ENCODE data around the gene PLAC9. TPM values are rescaled to one million over a fixed set of nuclear protein-coding genes. Genes with fewer than 3 reads are reported as not detected.

The PLAC9 gene
- total RNA-seq, 5 donors from 2014 or later (not counting 1 experiment from before 2014, with no cell fraction given), result not detected

DNA sequence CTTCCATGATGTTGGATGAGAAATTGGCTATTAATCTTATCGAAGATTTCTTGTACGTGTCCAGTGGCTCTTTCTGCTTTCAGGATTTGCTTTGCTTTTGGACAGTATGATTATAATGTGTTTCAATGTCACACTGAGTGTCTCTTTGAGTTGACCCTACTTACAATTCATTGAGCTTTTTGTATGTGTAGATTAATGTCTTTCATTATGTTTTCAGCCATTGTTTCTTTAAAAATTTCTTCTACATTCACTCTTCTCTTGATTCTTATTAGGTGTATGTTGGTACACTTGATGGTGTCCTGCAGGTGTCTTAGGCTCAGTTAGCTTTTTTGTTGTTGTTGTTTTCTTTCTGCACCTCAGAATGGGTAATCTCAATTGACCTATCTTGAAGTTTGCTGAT is 16.6 kb downstream of the PLAC9 start:
- Mint-ChIP-seq H3K36me3 (peaks cover 54% of the 10 kb centered on the region), H3K27me3 (no peaks in the 10 kb centered on the region), H3K4me3 (no peak overlapping the region), H3K27ac (peak overlapping the region in 1 of 2 donors; percentile 64), H3K9me3 (peaks cover 3 to 16% (median 14%) of the 10 kb centered on the region in 3 donors), H3K4me1 (peaks cover 14 to 19% (median 17%) of the 10 kb centered on the region in 3 donors)
- WGBS (ENCODE audit: insufficient coverage), result no CpG with 5 or more reads among the region's 2 CpGs
- Histone ChIP-seq H3K27me3 (replicated peaks in 1 of 2; ENCODE audit: control insufficient read depth in 2 of 2, extremely low read depth in 1 of 2, insufficient read depth in 2 of 2, low read length in 1 of 2) (no peaks in the 10 kb centered on the region), H3K4me1 (ENCODE audit: control insufficient read depth in 1 of 2, extremely low read depth in 1 of 2, insufficient read depth in 2 of 2, low read length in 2 of 2) (peaks cover 1 to 10% of the 10 kb centered on the region in 2 experiments), H3K36me3 (ENCODE audit: control insufficient read depth in 2 of 2, extremely low read depth in 1 of 2, insufficient read depth in 1 of 2, low read length in 1 of 2) (peaks cover 3 to 48% of the 10 kb centered on the region in 2 donors), H3K27ac (ENCODE audit: low read length) (no peak overlapping the region), H3K9me3 (no peaks in the 10 kb centered on the region), H3K4me3 (ENCODE audit: control insufficient read depth in 1 of 2, extremely low read depth in 1 of 2, low read length in 1 of 2) (no peak overlapping the region)
- ATAC-seq (replicated peaks in 1 of 4), result no peak
- ChIA-PET POLR2A (no interaction called here), CTCF (interaction anchor here in 1 of 2 donors (0.6 kb wide), 1 partner anchor 74 kb away, joined by 3 read pairs; no protein-coding TSS in a partner anchor)
- no peak for DNase-seq

DNA sequence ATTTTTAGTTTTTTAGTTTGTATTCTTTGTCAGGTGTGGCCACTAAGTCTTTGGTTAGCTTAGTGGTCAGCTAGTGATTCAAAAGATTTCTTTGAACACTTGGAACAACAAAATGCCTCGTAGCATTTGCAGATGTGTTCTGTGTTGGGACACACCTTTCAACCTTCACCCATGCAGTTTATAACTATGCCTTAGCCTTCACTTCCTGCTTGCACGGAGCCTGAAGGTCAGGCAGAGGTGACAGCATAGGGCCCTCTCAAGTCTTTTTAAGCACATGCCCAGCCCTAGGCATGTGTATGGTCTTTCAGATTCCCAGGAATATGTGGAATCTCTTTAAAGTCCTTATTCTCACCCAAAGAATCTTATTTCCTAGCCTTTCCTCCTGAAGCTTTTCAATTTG is 17.6 kb downstream of the PLAC9 start:
- no peaks in the 10 kb centered on the region for H3K4me1 ChIP-seq (ENCODE audit: control insufficient read depth in 1 of 2, extremely low read depth in 1 of 2, insufficient read depth in 2 of 2, low read length in 2 of 2)
- H3K4me3 ChIP-seq (ENCODE audit: control insufficient read depth in 1 of 2, extremely low read depth in 1 of 2, low read length in 1 of 2), result no peak overlapping the region
- DNase-seq (no peak), ATAC-seq (replicated peaks in 1 of 4) (no peak)
- Mint-ChIP-seq H3K27me3 (no peaks in the 10 kb centered on the region), H3K4me1 (peaks cover 6 to 11% (median 7%) of the 10 kb centered on the region in 3 donors), H3K9me3 (peaks cover 3 to 16% (median 14%) of the 10 kb centered on the region in 3 donors), H3K4me3 (no peak overlapping the region), H3K36me3 (peaks cover 63% of the 10 kb centered on the region), H3K27ac (peak overlapping the region; percentile 43 to 56)
- H3K36me3 ChIP-seq (ENCODE audit: control insufficient read depth in 2 of 2, extremely low read depth in 1 of 2, insufficient read depth in 1 of 2, low read length in 1 of 2), result peaks cover 9 to 58% of the 10 kb centered on the region in 2 donors
- no peaks in the 10 kb centered on the region for H3K27me3 ChIP-seq (replicated peaks in 1 of 2; ENCODE audit: control insufficient read depth in 2 of 2, extremely low read depth in 1 of 2, insufficient read depth in 2 of 2, low read length in 1 of 2)
- WGBS (ENCODE audit: insufficient coverage), result no CpG with 5 or more reads among the region's 2 CpGs
- H3K9me3 ChIP-seq, result no peaks in the 10 kb centered on the region
- ChIA-PET POLR2A (interaction anchor here in 1 of 2 donors (0.6 kb wide), 1 partner anchor 34 kb away, joined by 3 read pairs; no protein-coding TSS in a partner anchor), CTCF (interaction anchor here (0.6 kb wide), 2 partner anchors 89 to 1196 kb away, joined by 3 to 5 read pairs; no protein-coding TSS in a partner anchor)
- no peak overlapping the region for H3K27ac ChIP-seq (ENCODE audit: low read length)

DNA sequence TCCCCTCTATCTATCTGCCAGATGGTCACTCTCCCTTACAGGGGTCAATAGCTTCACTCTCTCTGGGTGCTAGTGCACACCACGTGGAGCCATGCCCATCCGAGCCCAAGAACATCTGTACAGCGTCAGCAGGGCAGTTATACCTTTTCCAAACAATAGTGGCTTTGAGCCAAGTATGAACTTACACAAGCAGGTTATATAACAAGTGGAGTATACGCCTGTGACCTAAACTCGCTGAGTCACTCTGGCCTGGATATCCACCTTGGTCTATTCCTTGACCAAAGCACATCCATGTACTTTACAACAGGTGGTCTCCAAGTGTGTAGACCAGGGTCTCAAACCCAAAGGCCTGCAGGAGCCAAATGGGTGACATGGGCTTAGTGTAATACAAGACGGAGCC is 20.3 kb downstream of the PLAC9 start:
- H3K4me3 ChIP-seq (ENCODE audit: control insufficient read depth in 1 of 2, extremely low read depth in 1 of 2, low read length in 1 of 2), result no peak overlapping the region
- H3K4me3 Mint-ChIP-seq, result no peak overlapping the region
- peaks cover 0 to 5% (median 0%) of the 10 kb centered on the region in 3 donors for H3K4me1 Mint-ChIP-seq
- no peaks in the 10 kb centered on the region for H3K4me1 ChIP-seq (ENCODE audit: control insufficient read depth in 1 of 2, extremely low read depth in 1 of 2, insufficient read depth in 2 of 2, low read length in 2 of 2)
- H3K9me3 ChIP-seq, result no peaks in the 10 kb centered on the region
- peaks cover 3 to 16% (median 14%) of the 10 kb centered on the region in 3 donors for H3K9me3 Mint-ChIP-seq
- peaks cover 89% of the 10 kb centered on the region for H3K36me3 Mint-ChIP-seq
- ATAC-seq (replicated peaks in 1 of 4) (no peak), DNase-seq (no peak)
- WGBS (ENCODE audit: insufficient coverage), result 100% methylated on average over 3 of the region's 6 CpGs
- H3K27me3 ChIP-seq (replicated peaks in 1 of 2; ENCODE audit: control insufficient read depth in 2 of 2, extremely low read depth in 1 of 2, insufficient read depth in 2 of 2, low read length in 1 of 2), result no peaks in the 10 kb centered on the region
- no peaks in the 10 kb centered on the region for H3K27me3 Mint-ChIP-seq
- ChIA-PET POLR2A (no interaction called here), CTCF (interaction anchor here in 1 of 2 donors (0.9 kb wide), 1 partner anchor 9 kb away, joined by 3 read pairs; no protein-coding TSS in a partner anchor)
- H3K36me3 ChIP-seq (ENCODE audit: control insufficient read depth in 2 of 2, extremely low read depth in 1 of 2, insufficient read depth in 1 of 2, low read length in 1 of 2), result peaks cover 15 to 84% of the 10 kb centered on the region in 2 donors
- H3K27ac Mint-ChIP-seq, result peak overlapping the region; percentile 28 to 72
- H3K27ac ChIP-seq (ENCODE audit: low read length), result no peak overlapping the region

DNA sequence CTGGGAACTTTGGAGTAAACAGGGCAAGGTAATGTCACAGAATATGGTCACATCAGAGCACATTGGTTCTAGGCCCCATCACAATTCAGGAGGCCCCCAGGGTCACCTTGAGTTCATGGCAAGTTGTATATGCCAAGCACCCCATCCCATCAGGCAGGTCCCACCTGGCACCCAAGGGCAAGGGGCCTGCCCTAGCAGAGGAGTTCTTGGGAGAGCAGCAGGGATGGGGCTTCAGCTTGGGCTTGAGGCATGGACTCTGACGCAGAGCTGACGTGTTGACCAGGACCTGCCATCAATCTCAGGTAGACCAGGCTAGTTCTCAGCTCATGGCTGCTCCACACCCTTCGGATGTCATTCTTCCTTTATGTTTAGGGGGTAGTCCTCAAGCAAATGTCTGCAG is 20.9 kb downstream of the PLAC9 start:
- Histone ChIP-seq H3K27ac (ENCODE audit: low read length) (no peak overlapping the region), H3K9me3 (no peaks in the 10 kb centered on the region), H3K27me3 (replicated peaks in 1 of 2; ENCODE audit: control insufficient read depth in 2 of 2, extremely low read depth in 1 of 2, insufficient read depth in 2 of 2, low read length in 1 of 2) (no peaks in the 10 kb centered on the region), H3K36me3 (ENCODE audit: control insufficient read depth in 2 of 2, extremely low read depth in 1 of 2, insufficient read depth in 1 of 2, low read length in 1 of 2) (peaks cover 22 to 91% of the 10 kb centered on the region in 2 donors), H3K4me3 (ENCODE audit: control insufficient read depth in 1 of 2, extremely low read depth in 1 of 2, low read length in 1 of 2) (no peak overlapping the region), H3K4me1 (ENCODE audit: control insufficient read depth in 1 of 2, extremely low read depth in 1 of 2, insufficient read depth in 2 of 2, low read length in 2 of 2) (no peaks in the 10 kb centered on the region)
- Mint-ChIP-seq H3K27me3 (no peaks in the 10 kb centered on the region), H3K9me3 (peaks cover 3 to 16% (median 14%) of the 10 kb centered on the region in 3 donors), H3K36me3 (peaks cover 93% of the 10 kb centered on the region), H3K4me3 (no peak overlapping the region), H3K27ac (peak overlapping the region; percentile 6 to 8), H3K4me1 (peaks cover 0 to 5% (median 0%) of the 10 kb centered on the region in 3 donors)
- DNase-seq (no peak), ATAC-seq (replicated peaks in 1 of 4) (no peak)
- CTCF ChIA-PET, result interaction anchor here (0.6 to 1.4 kb wide), 2 partner anchors 9 to 11 kb away, joined by 3 to 5 read pairs; no protein-coding TSS in a partner anchor
- WGBS (ENCODE audit: insufficient coverage), result no CpG with 5 or more reads among the region's 3 CpGs
- POLR2A ChIA-PET, result no interaction called here

DNA sequence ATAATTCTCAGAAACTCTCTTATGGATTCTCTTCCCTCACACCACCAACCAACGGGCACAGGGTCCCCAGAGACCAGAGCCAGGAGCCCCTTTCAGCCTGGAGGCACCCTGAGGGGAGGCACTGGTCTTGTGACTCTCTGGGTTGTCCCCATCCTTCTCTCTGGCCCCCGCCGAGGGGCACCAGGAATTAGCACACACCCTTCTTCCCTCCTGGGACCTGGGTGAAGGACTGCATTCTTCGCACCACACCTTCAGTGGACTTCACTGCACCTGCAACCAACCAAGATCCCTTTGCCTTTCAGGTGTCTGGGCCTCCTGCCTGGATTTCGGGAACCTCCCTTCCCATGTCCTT is 22.1 kb downstream of the PLAC9 start:
- H3K36me3 ChIP-seq (ENCODE audit: control insufficient read depth in 2 of 2, extremely low read depth in 1 of 2, insufficient read depth in 1 of 2, low read length in 1 of 2), result peaks cover 23 to 95% of the 10 kb centered on the region in 2 donors
- peaks cover 3 to 12% (median 7%) of the 10 kb centered on the region in 3 donors for H3K9me3 Mint-ChIP-seq
- H3K36me3 Mint-ChIP-seq, result peaks cover 94% of the 10 kb centered on the region
- no peaks in the 10 kb centered on the region for H3K9me3 ChIP-seq
- WGBS (ENCODE audit: insufficient coverage), result 98% methylated on average over 4 of the region's 5 CpGs
- CTCF ChIA-PET, result interaction anchor here in 1 of 2 donors (1.4 kb wide), 1 partner anchor 11 kb away, joined by 5 read pairs; no protein-coding TSS in a partner anchor
- H3K4me1 Mint-ChIP-seq, result peaks cover 0 to 5% (median 0%) of the 10 kb centered on the region in 3 donors
- peak overlapping the region in 1 of 2 donors; percentile 28 for H3K27ac Mint-ChIP-seq
- no peak for ATAC-seq (replicated peaks in 1 of 4)
- no peak overlapping the region for H3K27ac ChIP-seq (ENCODE audit: low read length)
- POLR2A ChIA-PET, result no interaction called here
- H3K4me1 ChIP-seq (ENCODE audit: control insufficient read depth in 1 of 2, extremely low read depth in 1 of 2, insufficient read depth in 2 of 2, low read length in 2 of 2), result no peaks in the 10 kb centered on the region
- no peaks in the 10 kb centered on the region for H3K27me3 ChIP-seq (replicated peaks in 1 of 2; ENCODE audit: control insufficient read depth in 2 of 2, extremely low read depth in 1 of 2, insufficient read depth in 2 of 2, low read length in 1 of 2)
- no peak overlapping the region for H3K4me3 Mint-ChIP-seq
- DNase-seq, result no peak
- no peak overlapping the region for H3K4me3 ChIP-seq (ENCODE audit: control insufficient read depth in 1 of 2, extremely low read depth in 1 of 2, low read length in 1 of 2)
- no peaks in the 10 kb centered on the region for H3K27me3 Mint-ChIP-seq

DNA sequence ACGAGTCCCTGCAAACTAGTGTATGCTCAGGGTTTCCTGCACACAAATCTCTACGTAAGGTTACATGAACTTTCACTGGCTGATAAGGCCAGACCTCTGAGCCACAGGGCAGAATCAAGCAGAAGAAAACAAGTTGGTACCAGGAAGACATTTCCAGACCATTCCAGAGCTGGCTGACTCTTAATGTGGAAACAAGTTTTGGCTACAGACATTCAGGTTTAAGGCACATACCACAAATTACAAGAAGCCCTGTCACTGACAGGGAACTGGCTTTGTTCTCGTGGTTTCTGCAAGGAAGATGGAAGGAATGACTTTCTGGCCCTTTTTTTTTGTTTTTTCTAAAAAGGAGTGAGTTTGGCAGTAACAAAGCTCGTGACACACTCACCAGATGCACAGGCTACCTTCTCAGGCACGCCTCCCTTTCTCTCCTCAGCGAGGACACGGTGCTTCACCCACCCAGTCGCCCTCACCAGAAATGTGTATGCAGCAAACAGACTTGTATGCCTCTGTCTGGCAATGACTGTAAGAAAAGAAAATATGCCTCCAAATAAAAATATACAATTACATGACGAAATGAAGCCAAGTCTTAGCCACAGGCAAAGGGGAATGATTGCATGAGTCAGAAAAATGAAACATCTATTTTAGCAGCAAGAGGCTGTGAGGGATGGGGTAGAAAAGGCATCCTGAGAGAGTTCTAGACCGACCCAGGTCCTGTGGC is 22.6 kb downstream of the PLAC9 start:
- Mint-ChIP-seq H3K9me3 (peaks cover 3 to 10% (median 6%) of the 10 kb centered on the region in 3 donors), H3K4me1 (peaks cover 0 to 5% (median 0%) of the 10 kb centered on the region in 3 donors), H3K36me3 (peaks cover 96% of the 10 kb centered on the region), H3K27ac (peak overlapping the region in 1 of 2 donors; percentile 28), H3K4me3 (no peak overlapping the region), H3K27me3 (no peaks in the 10 kb centered on the region)
- CTCF ChIA-PET, result interaction anchor here in 1 of 2 donors (1.0 kb wide), 1 partner anchor 11 kb away, joined by 5 read pairs; no protein-coding TSS in a partner anchor
- POLR2A ChIA-PET, result interaction anchor here in 1 of 2 donors (0.6 kb wide), 1 partner anchor 39 kb away, joined by 3 read pairs; no protein-coding TSS in a partner anchor
- no peak overlapping the region for H3K27ac ChIP-seq (ENCODE audit: low read length)
- no peaks in the 10 kb centered on the region for H3K27me3 ChIP-seq (replicated peaks in 1 of 2; ENCODE audit: control insufficient read depth in 2 of 2, extremely low read depth in 1 of 2, insufficient read depth in 2 of 2, low read length in 1 of 2)
- 90% methylated on average over 4 of the region's 10 CpGs for WGBS (ENCODE audit: insufficient coverage)
- ATAC-seq (replicated peaks in 1 of 4) (no peak), DNase-seq (no peak)
- no peaks in the 10 kb centered on the region for H3K9me3 ChIP-seq
- H3K4me1 ChIP-seq (ENCODE audit: control insufficient read depth in 1 of 2, extremely low read depth in 1 of 2, insufficient read depth in 2 of 2, low read length in 2 of 2), result no peaks in the 10 kb centered on the region
- H3K4me3 ChIP-seq (ENCODE audit: control insufficient read depth in 1 of 2, extremely low read depth in 1 of 2, low read length in 1 of 2), result no peak overlapping the region
- peaks cover 23 to 97% of the 10 kb centered on the region in 2 donors for H3K36me3 ChIP-seq (ENCODE audit: control insufficient read depth in 2 of 2, extremely low read depth in 1 of 2, insufficient read depth in 1 of 2, low read length in 1 of 2)
